Measurements from ENCODE around the gene LRP6. TPM values are rescaled to one million over a fixed set of nuclear protein-coding genes. Genes with fewer than 3 reads are reported as not detected.
"Not testable (repeated sequence)": the region's sequence is repeated elsewhere in the genome, so short reads cannot be mapped to it uniquely, and the experiment has no call there.

LRP6 gene
- total and polyA plus RNA-seq, 7 donors, result 2.9 to 31.5 (median 16.6) TPM

DNA sequence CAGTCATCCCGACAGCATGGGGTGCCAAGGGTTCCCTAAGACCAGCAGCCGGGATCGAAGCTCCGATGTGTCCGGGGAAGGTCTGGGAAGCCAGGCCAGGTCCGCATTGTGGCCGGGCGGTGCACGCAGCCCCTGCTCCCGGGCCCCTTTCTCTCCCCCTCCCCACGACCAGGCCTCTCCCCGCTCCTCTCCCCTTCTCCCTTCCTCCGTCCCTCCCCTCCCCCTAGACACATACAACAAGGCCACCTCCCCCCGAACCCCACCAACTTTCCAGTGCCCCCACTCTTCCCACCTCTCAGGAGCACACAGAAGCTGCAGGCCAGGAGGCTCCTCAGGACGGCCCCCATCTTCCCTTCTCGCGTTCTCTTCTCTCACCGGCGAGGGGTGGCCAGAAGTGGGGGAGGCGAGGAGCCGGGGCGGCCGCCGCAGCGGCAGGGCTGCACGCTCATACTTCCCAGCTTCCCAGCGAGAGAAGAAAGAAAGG lies 413 bp downstream of the LRP6 start:
- Histone ChIP-seq H3K36me3 (ENCODE audit: insufficient read depth in 1 of 2, low read depth in 1 of 2) (no peaks in the 10 kb centered on the region), H3K9me3 (no peaks in the 10 kb centered on the region), H3K27ac (peak overlapping the region; percentile 99), H3K4me3 (peak overlapping the region; percentile 89), H3K27me3 (ENCODE audit: insufficient read depth in 3 of 3, low read length in 2 of 3) (no peaks in the 10 kb centered on the region), H3K4me1 (peaks cover 16% of the 10 kb centered on the region)
- TF ChIP-seq, protein P1, sequence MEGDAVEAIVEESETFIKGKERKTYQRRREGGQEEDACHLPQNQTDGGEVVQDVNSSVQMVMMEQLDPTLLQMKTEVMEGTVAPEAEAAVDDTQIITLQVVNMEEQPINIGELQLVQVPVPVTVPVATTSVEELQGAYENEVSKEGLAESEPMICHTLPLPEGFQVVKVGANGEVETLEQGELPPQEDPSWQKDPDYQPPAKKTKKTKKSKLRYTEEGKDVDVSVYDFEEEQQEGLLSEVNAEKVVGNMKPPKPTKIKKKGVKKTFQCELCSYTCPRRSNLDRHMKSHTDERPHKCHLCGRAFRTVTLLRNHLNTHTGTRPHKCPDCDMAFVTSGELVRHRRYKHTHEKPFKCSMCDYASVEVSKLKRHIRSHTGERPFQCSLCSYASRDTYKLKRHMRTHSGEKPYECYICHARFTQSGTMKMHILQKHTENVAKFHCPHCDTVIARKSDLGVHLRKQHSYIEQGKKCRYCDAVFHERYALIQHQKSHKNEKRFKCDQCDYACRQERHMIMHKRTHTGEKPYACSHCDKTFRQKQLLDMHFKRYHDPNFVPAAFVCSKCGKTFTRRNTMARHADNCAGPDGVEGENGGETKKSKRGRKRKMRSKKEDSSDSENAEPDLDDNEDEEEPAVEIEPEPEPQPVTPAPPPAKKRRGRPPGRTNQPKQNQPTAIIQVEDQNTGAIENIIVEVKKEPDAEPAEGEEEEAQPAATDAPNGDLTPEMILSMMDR (IDR thresholded peaks at IDR 0.05), result no peak
- no peak for DNase-seq
- WGBS, 3 donors, result 0 to 1% (median 1%) methylated on average over 17 to 27 of the region's 27 CpGs
- ATAC-seq, result peak in 1 of 4 donors; percentile 56
- intact Hi-C loops (cut with DNase I), result loop anchor here (5.0 to 10.0 kb wide), 2 partner anchors 62 to 104 kb away; no protein-coding TSS in a partner anchor

DNA sequence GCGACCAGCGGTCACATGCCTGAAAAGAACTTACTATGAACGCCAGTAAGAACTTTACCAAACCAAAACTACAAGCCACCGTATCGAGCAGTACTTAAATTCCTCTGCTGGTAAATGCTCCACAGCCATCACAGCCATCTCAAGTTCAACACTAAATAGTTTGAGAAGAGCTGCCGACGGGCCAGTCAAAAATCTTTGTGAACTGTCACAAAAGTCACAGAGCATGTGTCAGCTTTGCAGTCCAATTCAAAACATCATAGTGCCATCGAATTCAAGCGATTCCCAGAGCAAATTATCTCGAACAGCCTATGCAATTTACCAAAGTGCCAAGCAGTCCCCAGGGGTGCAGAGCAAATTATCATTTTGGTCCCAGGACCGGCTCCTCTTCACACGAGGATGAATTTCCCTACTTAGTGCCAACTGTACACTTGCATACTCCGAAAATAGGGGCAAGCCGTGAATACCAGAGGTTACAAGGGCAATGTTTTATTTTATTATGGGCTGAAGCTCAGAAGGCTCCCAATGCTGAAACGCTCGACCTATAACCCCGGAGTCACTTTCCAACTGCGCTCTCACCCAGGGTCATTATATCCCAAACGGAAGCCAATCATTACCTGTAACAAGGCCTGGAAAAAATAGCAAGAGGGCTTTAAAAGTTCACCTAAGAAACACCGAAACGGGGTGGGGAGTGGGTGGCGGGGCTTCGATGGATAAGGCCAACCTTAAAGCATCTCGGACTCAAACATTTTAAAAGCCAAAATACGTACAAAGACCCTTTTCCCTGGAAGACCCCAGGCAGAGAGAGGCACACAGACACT lies 1.1 kb downstream of the LRP6 start:
- no peak for DNase-seq
- ATAC-seq, result peak in 1 of 4 donors; percentile 7
- WGBS, 3 donors, result 1 to 2% (median 1%) methylated on average over 25 of the region's 25 CpGs
- Histone ChIP-seq H3K9me3 (no peaks in the 10 kb centered on the region), H3K27me3 (ENCODE audit: insufficient read depth in 3 of 3, low read length in 2 of 3) (no peaks in the 10 kb centered on the region), H3K36me3 (ENCODE audit: insufficient read depth in 1 of 2, low read depth in 1 of 2) (no peaks in the 10 kb centered on the region), H3K4me3 (peak overlapping the region; percentile 89), H3K27ac (peak overlapping the region; percentile 99), H3K4me1 (peaks cover 16% of the 10 kb centered on the region)
- TF ChIP-seq, protein P1 (IDR thresholded peaks at IDR 0.05), result no peak
- intact Hi-C loops (cut with DNase I), result loop anchor here (5.0 to 10.0 kb wide), 2 partner anchors 61 to 103 kb away; no protein-coding TSS in a partner anchor

DNA sequence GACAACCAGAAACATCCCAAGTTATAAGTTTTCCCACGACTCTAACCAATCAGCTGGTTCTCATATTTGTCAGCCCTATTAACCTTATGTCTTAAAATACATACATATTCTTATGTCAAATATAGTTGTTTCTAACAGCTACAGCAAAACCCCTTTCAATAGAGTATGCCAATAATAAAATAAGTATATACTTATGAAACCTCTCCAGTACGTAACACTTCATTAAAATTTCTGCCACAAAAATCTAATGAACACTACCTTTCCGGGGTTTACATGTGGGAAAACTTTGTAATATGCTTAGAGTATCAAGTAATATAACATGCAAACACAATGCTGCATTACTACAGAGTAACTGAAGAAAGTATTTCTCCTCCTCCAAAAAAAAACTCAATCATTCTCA lies 1.8 kb downstream of the LRP6 start:
- ATAC-seq (no peak), DNase-seq (no peak)
- TF ChIP-seq, protein P1 (IDR thresholded peaks at IDR 0.05), result no peak
- peak overlapping the region; percentile 99 for H3K27ac ChIP-seq
- peaks cover 16% of the 10 kb centered on the region for H3K4me1 ChIP-seq
- H3K4me3 ChIP-seq, result peak overlapping the region; percentile 89
- H3K36me3 ChIP-seq (ENCODE audit: insufficient read depth in 1 of 2, low read depth in 1 of 2), result no peaks in the 10 kb centered on the region
- intact Hi-C loops (cut with DNase I), result loop anchor here (5.0 to 10.0 kb wide), 2 partner anchors 60 to 103 kb away; no protein-coding TSS in a partner anchor
- no peaks in the 10 kb centered on the region for H3K9me3 ChIP-seq
- WGBS, 3 donors, result 19 to 30% (median 20%) methylated on average over 3 of the region's 3 CpGs
- no peaks in the 10 kb centered on the region for H3K27me3 ChIP-seq (ENCODE audit: insufficient read depth in 3 of 3, low read length in 2 of 3)

DNA sequence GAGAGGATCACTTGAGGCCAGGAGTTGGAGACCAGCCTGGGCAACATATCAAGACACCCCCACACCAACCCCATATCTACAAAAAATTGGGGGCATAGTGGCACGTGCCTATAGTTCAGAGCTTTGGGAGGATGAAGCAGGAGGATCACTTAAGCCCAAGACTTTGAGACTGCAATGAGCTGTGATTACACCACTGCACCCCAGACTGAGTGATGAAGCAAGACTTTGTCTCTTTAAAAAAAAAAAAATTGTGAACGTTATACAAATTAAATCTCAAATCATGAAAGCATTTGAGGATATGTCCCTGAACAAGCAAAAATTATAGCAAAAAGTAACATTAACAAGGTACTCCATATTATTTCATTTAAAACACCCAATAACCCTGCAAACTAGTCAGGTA lies 2.9 kb downstream of the LRP6 start:
- ATAC-seq, result no peak
- H3K9me3 ChIP-seq, result no peaks in the 10 kb centered on the region
- H3K27me3 ChIP-seq (ENCODE audit: insufficient read depth in 3 of 3, low read length in 2 of 3), result no peaks in the 10 kb centered on the region
- H3K4me3 ChIP-seq, result no peak overlapping the region
- H3K36me3 ChIP-seq (ENCODE audit: insufficient read depth in 1 of 2, low read depth in 1 of 2), result no peaks in the 10 kb centered on the region
- intact Hi-C loops (cut with DNase I), result loop anchor here in 1 of 2 donors (5.0 to 10.0 kb wide), 2 partner anchors 37 to 59 kb away; no protein-coding TSS in a partner anchor
- TF ChIP-seq, protein P1 (IDR thresholded peaks at IDR 0.05), result no peak
- H3K4me1 ChIP-seq, result peaks cover 16% of the 10 kb centered on the region
- no peak overlapping the region for H3K27ac ChIP-seq
- DNase-seq, result no peak
- WGBS, 3 donors, result 39 to 63% (median 39%) methylated on average over 2 of the region's 2 CpGs

DNA sequence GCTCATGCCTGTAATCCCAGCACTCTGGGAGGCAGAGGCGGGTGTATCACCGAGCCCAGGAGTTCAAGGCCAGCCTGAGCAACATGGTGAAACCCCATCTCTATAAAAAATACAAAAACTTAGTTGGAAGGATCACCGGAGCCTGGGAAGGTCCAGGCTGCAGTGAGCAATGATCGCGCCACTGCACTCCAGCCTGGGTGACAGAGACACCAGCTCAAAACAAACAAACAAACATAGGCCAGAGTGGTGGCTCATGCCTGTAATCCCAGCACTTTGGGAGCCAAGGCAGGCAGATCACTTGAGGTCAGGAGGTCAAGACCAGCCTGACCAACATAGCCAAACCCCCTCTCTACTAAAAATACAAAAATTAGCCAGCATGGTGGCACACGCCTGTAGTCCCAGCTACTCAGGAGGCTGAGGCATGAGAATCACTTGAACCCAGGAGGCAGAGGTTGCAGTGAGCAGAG lies 10.5 kb downstream of the LRP6 start:
- H3K27me3 ChIP-seq (ENCODE audit: insufficient read depth in 3 of 3, low read length in 2 of 3); H3K36me3 ChIP-seq (ENCODE audit: insufficient read depth in 1 of 2, low read depth in 1 of 2); H3K9me3 ChIP-seq; H3K27ac ChIP-seq; H3K4me3 ChIP-seq; DNase-seq; intact Hi-C loops (cut with DNase I): not testable (repeated sequence)
- WGBS, 3 donors, result 77 to 84% (median 83%) methylated on average over 6 of the region's 6 CpGs
- ATAC-seq, result peak in 1 of 4 donors; percentile 29
- H3K4me1 ChIP-seq, result peaks cover 19% of the 10 kb centered on the region

Data from psoas muscle (tissue), 8 donors.